HEK293T (cell line): ENCODE data around the gene CMTM6.

ENCODE experiments used
- BHLHE40 ChIP-seq: fragments of 450-650 bp; IDR thresholded peaks from 2 replicates; pipeline ENCODE4 v1.6.1; 2016; ENCODE audit warnings: mild to moderate bottlenecking, moderate library complexity, borderline replicate concordance
- CTBP1 ChIP-seq: fragments of 450-650 bp; IDR thresholded peaks from 2 replicates; pipeline ENCODE4 v1.6.1; 2016; ENCODE audit warnings: borderline replicate concordance
- ELF4 ChIP-seq: fragments of 450-650 bp; IDR thresholded peaks from 2 replicates; pipeline ENCODE4 v1.6.1; 2017; ENCODE audit warnings: antibody characterized with exemption
- FOXA1 ChIP-seq: fragments of 450-650 bp; IDR thresholded peaks from 2 replicates; pipeline ENCODE4 v1.6.1; 2016; ENCODE audit warnings: mild to moderate bottlenecking
- FOXK2 ChIP-seq: fragments of 450-650 bp; IDR thresholded peaks from 2 replicates; pipeline ENCODE4 v1.6.1; 2016; ENCODE audit warnings: mild to moderate bottlenecking
- FOXM1 ChIP-seq: fragments of 450-650 bp; IDR thresholded peaks from 2 replicates; pipeline ENCODE4 v1.6.1; 2017; ENCODE audit warnings: mild to moderate bottlenecking, borderline replicate concordance
- L3MBTL2 ChIP-seq: fragments of 450-650 bp; conservative IDR thresholded peaks from 2 replicates; pipeline ENCODE4 v1.6.1; 2016; ENCODE audit warnings: mild to moderate bottlenecking
- LEF1 ChIP-seq: fragments of 450-650 bp; IDR thresholded peaks from 2 replicates; pipeline ENCODE4 v1.6.1; 2017; ENCODE audit warnings: mild to moderate bottlenecking, borderline replicate concordance
- NFRKB ChIP-seq: fragments of 450-650 bp; IDR thresholded peaks from 2 replicates; pipeline ENCODE4 v1.6.1; 2016; ENCODE audit warnings: mild to moderate bottlenecking, moderate library complexity
- PKNOX1 ChIP-seq: fragments of 450-650 bp; IDR thresholded peaks from 2 replicates; pipeline ENCODE4 v1.6.1; 2016
- SP1 ChIP-seq: fragments of 450-650 bp; IDR thresholded peaks from 2 replicates; pipeline ENCODE4 v1.6.1; 2017
- TARDBP ChIP-seq: fragments of 450-650 bp; IDR thresholded peaks from 2 replicates; pipeline ENCODE4 v1.6.1; 2016

GRCh38 chr3:32457971-32458471 is 44.6 kb downstream of the CMTM6 start:
- TF ChIP-seq SP1 (no peak), FOXM1 (no peak), FOXK2 (no peak), TARDBP (no peak), FOXA1 (no peak), NFRKB (no peak), LEF1 (no peak), ELF4 (no peak), CTBP1 (no peak), PKNOX1 (no peak), BHLHE40 (no peak), L3MBTL2 (no peak)
